HG02610 (cell line): ENCODE data around the gene HSFY1.
"Not testable (repeated sequence)": the region's sequence is repeated elsewhere in the genome, so short reads cannot be mapped to it uniquely, and the experiment has no call there.

ENCODE experiments used
- ATAC-seq: cut with Tn5 transposase; IDR thresholded peaks from one replicate; pipeline ENCODE4 v1.9.1; 2021; ENCODE audit warnings: mild to moderate bottlenecking, moderate library complexity; ENCODE audit not compliant: unreplicated experiment

The HSFY1 gene

GRCh38 chrY:18546420-18546819 lies at the start of gene HSFY1:
TSS of gene HSFY1 (plus strand) at chrY:18546720. CDS start at chrY:18546788, 68 bp downstream.
- ATAC-seq, result not testable (repeated sequence)

- peak; percentile 61 for ATAC-seq
Observed at GRCh38 chrY:18504266-18504665, 42.3 kb upstream of the HSFY1 start.

DNA sequence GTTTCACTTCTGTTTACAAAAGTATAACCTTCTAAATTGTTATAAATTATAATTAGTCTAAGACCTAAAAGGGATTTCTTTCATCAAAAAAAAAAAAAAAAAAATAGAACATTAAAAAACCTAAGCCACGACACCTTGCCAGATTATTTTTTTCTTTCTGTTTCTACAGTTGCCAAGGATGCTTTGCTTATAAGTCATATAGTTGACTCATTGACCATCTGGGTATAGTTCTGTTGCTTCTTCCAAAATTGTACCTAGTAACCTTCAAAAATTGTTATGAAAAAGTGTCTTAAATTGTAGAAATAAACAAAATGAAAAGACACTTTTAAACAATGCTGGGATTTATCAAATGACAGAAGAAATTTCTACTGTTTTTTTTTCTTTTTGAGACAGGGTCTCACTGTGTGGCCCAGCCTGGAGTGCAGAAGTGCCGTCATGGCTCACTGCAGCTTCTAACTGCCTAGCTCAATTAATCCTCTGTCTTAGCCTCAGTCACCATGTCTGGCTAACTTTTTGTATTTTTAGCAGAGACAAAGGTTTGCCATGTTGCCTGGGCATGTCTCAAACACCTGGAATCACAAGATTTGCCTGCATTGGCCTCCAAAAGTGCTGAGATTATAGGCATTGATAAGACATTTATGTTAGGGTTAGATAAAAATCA lies 15.4 kb upstream of the HSFY1 start:
- not testable (repeated sequence) for ATAC-seq

DNA sequence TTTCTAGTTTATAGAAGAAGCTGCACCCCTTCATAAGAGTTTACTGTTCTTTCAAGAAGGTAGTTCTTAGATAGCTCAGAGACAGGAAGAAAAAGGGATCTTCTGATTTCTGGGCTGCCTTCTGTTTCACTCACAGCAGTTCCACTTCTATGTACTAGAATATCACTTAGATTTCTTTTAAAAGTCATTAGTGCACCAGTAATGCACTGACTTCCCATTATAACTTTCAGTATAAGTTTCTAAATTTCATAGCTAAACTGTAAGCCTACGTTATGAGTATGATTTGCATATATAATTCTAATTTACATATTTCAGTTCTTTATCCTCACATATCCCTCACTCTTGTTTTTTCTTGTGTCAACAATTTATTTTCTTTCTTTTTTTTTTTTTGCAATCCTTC lies 7.6 kb upstream of the HSFY1 start:
- ATAC-seq, result not testable (repeated sequence)

GRCh38 chrY:18553132-18553531 lies 6.6 kb downstream of the HSFY1 start:
- not testable (repeated sequence) for ATAC-seq

DNA sequence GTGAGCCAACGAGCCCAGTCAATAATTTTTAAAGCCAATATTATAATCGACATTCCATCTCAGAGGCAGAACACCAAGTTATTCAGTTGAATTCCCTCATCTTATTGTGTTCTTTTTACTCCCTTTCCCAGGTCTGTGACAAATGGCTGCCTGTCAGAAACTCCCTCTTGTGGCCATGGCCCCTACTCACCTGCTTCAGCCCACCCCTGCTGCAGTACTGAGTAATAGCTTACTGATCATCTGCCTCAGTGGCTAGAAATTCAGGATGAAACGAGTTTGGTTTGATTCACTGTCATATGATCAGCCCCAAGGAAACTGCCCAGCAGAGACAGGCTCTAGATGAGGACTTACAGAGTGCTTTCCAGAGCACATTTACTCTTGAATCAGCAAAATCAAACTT lies 19.4 kb downstream of the HSFY1 start:
- ATAC-seq, result not testable (repeated sequence)
